SK-N-SH (cell line): Measurements from ENCODE around the gene PPM1N. TPM values are rescaled to one million over a fixed set of nuclear protein-coding genes. Genes with fewer than 3 reads are reported as not detected.

Experiments
- CTCF ChIA-PET: fragments of 300-600, 350-600 bp; formaldehyde crosslinking; extraction: SDS; loops from one replicate; lab custom pipeline; 2021; lab: Yijun Ruan, JAX
- POLR2A ChIA-PET: fragments of 350-600 bp; sonication (Branson Sonifier 250); formaldehyde crosslinking; extraction: SDS; loops from one replicate; lab custom pipeline; 2020; ENCODE audit warnings: antibody characterized with exemption, inconsistent platforms; lab: Yijun Ruan, JAX
- DNase-seq: peaks from one replicate; pipeline ENCODE4 v3.0.0; 2012
- H2AFZ ChIP-seq: fragments of 200-600 bp; sonication (generic); 2 replicates; pipeline ENCODE4 v1.8.1; 2016; ENCODE audit warnings: antibody characterized with exemption, mild to moderate bottlenecking, low read depth
- H3F3A ChIP-seq: fragments of 200-600 bp; sonication (generic); replicated peaks from 2 replicates; pipeline ENCODE3; 2016; ENCODE audit warnings: antibody characterized with exemption, mild to moderate bottlenecking; ENCODE audit not compliant: insufficient read depth
- H3K27ac ChIP-seq, 2 experiments: fragments of 200-500 bp in 1 of 2; fragments of 200-600 bp in 1 of 2; sonication (Bioruptor generic) in 1 of 2; sonication (generic), shearing (Covaris generic) in 1 of 2; 2 replicates each; pipeline versions ENCODE4 v1.5.1 to v1.6.1; 2014 to 2016; ENCODE audit warnings: low read depth in 2 of 2, inconsistent platforms in 1 of 2, low read length in 1 of 2, mild to moderate bottlenecking in 1 of 2, mixed read lengths in 1 of 2
- H3K27me3 ChIP-seq: fragments of 200-600 bp; sonication (generic), shearing (Covaris generic); 2 replicates; pipeline ENCODE4 v1.6.1; 2016; ENCODE audit warnings: mixed run types; ENCODE audit not compliant: insufficient read depth
- H3K36me3 ChIP-seq, 2 experiments: fragments of 200-500 bp in 1 of 2; fragments of 200-600 bp in 1 of 2; sonication (Bioruptor generic) in 1 of 2; sonication (generic) in 1 of 2; replicated peaks in 1 of 2; 2 replicates each; pipeline versions ENCODE3 to v1.5.1; 2014 to 2016; ENCODE audit warnings: low read length in 1 of 2, mild to moderate bottlenecking in 1 of 2; ENCODE audit not compliant: insufficient read depth in 2 of 2, control insufficient read depth in 1 of 2
- H3K4me1 ChIP-seq, 2 experiments: fragments of 200-500 bp in 1 of 2; fragments of 200-600 bp in 1 of 2; sonication (Bioruptor generic) in 1 of 2; sonication (generic), shearing (Covaris generic) in 1 of 2; 2 replicates each; pipeline versions ENCODE4 v1.5.1 to v1.6.1; 2014 to 2016; ENCODE audit warnings: low read depth in 1 of 2, low read length in 1 of 2, mixed run types in 1 of 2; ENCODE audit not compliant: insufficient read depth in 2 of 2, control insufficient read depth in 1 of 2
- H3K4me2 ChIP-seq: fragments of 200-600 bp; sonication (generic), shearing (Covaris generic); 2 replicates; pipeline ENCODE4 v1.6.1; 2017; ENCODE audit warnings: mixed run types
- H3K4me3 ChIP-seq, 2 experiments: fragments of 200-500 bp in 1 of 2; fragments of 200-600 bp in 1 of 2; sonication (Bioruptor generic) in 1 of 2; sonication (generic), shearing (Covaris generic) in 1 of 2; 2 replicates each; pipeline versions ENCODE4 v1.5.1 to v1.8.1; 2014 to 2016; ENCODE audit warnings: low read depth in 2 of 2, inconsistent platforms in 1 of 2, low read length in 1 of 2, mild to moderate bottlenecking in 1 of 2, mixed read lengths in 1 of 2, moderate library complexity in 1 of 2
- H3K79me2 ChIP-seq: fragments of 200-600 bp; sonication (generic); 2 replicates; pipeline ENCODE4 v1.8.1; 2017; ENCODE audit warnings: mild to moderate bottlenecking; ENCODE audit not compliant: insufficient read depth
- H3K9ac ChIP-seq: fragments of 200-600 bp; sonication (generic); 2 replicates; pipeline ENCODE4 v1.6.1; 2017; ENCODE audit warnings: mixed run types
- H3K9me2 ChIP-seq: fragments of 200-600 bp; sonication (generic); 2 replicates; pipeline ENCODE4 v1.6.1; 2017; ENCODE audit warnings: mixed run types
- H3K9me3 ChIP-seq: fragments of 200-600 bp; sonication (generic); 2 replicates; pipeline ENCODE4 v1.6.1; 2017; ENCODE audit warnings: mixed run types, mild to moderate bottlenecking, moderate library complexity
- H4K20me1 ChIP-seq: fragments of 200-600 bp; sonication (generic); 2 replicates; pipeline ENCODE4 v1.6.1; 2017; ENCODE audit warnings: mild to moderate bottlenecking, mixed run types; ENCODE audit not compliant: insufficient read depth
- CTCF ChIP-seq: fragments of 200-600 bp; sonication (generic); IDR thresholded peaks from 2 replicates; pipeline ENCODE4 v1.6.1; 2017; ENCODE audit warnings: antibody characterized with exemption, mild to moderate bottlenecking, moderate library complexity
- ELF1 ChIP-seq: IDR thresholded peaks from 2 replicates; pipeline ENCODE4 v1.4.0; 2012
- FOSL2 ChIP-seq: IDR thresholded peaks from 2 replicates; pipeline ENCODE4 v1.4.0; 2012; ENCODE audit warnings: low read depth, mild to moderate bottlenecking, moderate library complexity, borderline replicate concordance
- FOXJ3 ChIP-seq: sonication (generic); formaldehyde crosslinking; IDR thresholded peaks from 2 replicates; pipeline ENCODE4 v1.5.1; 2020; ENCODE audit warnings: mild to moderate bottlenecking, missing genetic modification reagents
- FOXM1 ChIP-seq: IDR thresholded peaks from 2 replicates; pipeline ENCODE4 v1.4.0; 2012; ENCODE audit warnings: low read depth, mild to moderate bottlenecking
- JUND ChIP-seq: IDR thresholded peaks from 2 replicates; pipeline ENCODE4 v1.4.0; 2012
- MEF2A ChIP-seq: IDR thresholded peaks from 2 replicates; pipeline ENCODE4 v1.4.0; 2012; ENCODE audit warnings: low read depth, borderline replicate concordance
- NFIC ChIP-seq: IDR thresholded peaks from 2 replicates; pipeline ENCODE4 v1.4.0; 2012; ENCODE audit warnings: borderline replicate concordance
- RFX5 ChIP-seq: IDR thresholded peaks from 2 replicates; pipeline ENCODE4 v1.6.1; 2012; ENCODE audit warnings: mild to moderate bottlenecking, improper control_type of control experiment, low read length
- RXRA ChIP-seq: IDR thresholded peaks from 2 replicates; pipeline ENCODE4 v1.4.0; 2012; ENCODE audit warnings: low read depth, mild to moderate bottlenecking, borderline replicate concordance
- TAF1 ChIP-seq: IDR thresholded peaks from 2 replicates; pipeline ENCODE4 v1.6.1; 2012; ENCODE audit warnings: low read depth, mild to moderate bottlenecking, low read length, moderate library complexity, borderline replicate concordance
- WGBS: methylation state at CpG from one replicate; pipeline ENCODE4 v1.1.6; 2017; ENCODE audit warnings: low lambda C conversion rate; 5-methylcytosine and 5-hydroxymethylcytosine counted together
- polyA plus RNA-seq, 3 experiments: library from polyadenylated mRNA; depleted of rRNA; stranded (reverse); fragments of >200 nt; gene quantifications; 2 replicates each; pipeline ENCODE4 v1.2.3, GENCODE V29; 2012
- TF ChIP-seq, protein P1 (sequence below): IDR thresholded peaks from 2 replicates; pipeline ENCODE4 v1.4.0; 2012; ENCODE audit warnings: low read depth, borderline replicate concordance
- TF ChIP-seq, protein P2 (sequence below): fragments of 150-350 bp; IDR thresholded peaks from 2 replicates; pipeline ENCODE4 v1.6.1; 2017; ENCODE audit warnings: antibody characterized with exemption, low read length, low read depth, borderline replicate concordance

The PPM1N gene
- polyA plus RNA-seq, 1 of the 3 experiments (the other 2 are of a cell fraction), result 10.3 TPM

DNA sequence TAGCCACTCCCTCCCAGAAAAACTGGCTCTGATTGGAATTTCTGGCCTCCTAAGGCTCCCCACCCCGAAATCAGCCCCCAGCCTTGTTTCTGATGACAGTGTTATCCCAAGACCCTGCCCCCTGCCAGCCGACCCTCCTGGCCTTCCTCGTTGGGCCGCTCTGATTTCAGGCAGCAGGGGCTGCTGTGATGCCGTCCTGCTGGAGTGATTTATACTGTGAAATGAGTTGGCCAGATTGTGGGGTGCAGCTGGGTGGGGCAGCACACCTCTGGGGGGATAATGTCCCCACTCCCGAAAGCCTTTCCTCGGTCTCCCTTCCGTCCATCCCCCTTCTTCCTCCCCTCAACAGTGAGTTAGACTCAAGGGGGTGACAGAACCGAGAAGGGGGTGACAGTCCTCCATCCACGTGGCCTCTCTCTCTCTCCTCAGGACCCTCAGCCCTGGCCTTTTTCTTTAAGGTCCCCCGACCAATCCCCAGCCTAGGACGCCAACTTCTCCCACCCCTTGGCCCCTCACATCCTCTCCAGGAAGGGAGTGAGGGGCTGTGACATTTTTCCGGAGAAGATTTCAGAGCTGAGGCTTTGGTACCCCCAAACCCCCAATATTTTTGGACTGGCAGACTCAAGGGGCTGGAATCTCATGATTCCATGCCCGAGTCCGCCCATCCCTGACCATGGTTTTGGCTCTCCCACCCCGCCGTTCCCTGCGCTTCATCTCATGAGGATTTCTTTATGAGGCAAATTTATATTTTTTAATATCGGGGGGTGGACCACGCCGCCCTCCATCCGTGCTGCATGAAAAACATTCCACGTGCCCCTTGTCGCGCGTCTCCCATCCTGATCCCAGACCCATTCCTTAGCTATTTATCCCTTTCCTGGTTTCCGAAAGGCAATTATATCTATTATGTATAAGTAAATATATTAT lies 24.3 kb upstream of the PPM1N start:
- Histone ChIP-seq H3K4me3 (no peak overlapping the region), H3K4me1 (peaks cover 0 to 12% of the 10 kb centered on the region in 2 experiments; a peak in 2 of 4 replicates), H3K9me3 (no peaks in the 10 kb centered on the region), H3K4me2 (no peak overlapping the region), H3F3A (peaks cover 11% of the 10 kb centered on the region), H3K36me3 (no peaks in the 10 kb centered on the region), H3K9me2 (no peaks in the 10 kb centered on the region), H3K27me3 (no peaks in the 10 kb centered on the region), H3K27ac (no peak overlapping the region), H4K20me1 (peaks cover 30% of the 10 kb centered on the region; the same call in 1 of the 2 replicates), H2AFZ (no peak overlapping the region), H3K79me2 (no peaks in the 10 kb centered on the region), H3K9ac (no peak overlapping the region)
- CTCF ChIA-PET, result interaction anchor here (2.0 to 27.6 kb wide), 3 partner anchors 11 to 31 kb away, joined by 12 to 870 read pairs (median 17); no protein-coding TSS in a partner anchor
- POLR2A ChIA-PET, result no interaction called here
- TF ChIP-seq FOXJ3 (CRISPR knock-in tag), result no peak
- no peak for TF ChIP-seq RXRA
- no peak for TF ChIP-seq RFX5
- TF ChIP-seq CTCF, result no peak
- TF ChIP-seq, protein P1, sequence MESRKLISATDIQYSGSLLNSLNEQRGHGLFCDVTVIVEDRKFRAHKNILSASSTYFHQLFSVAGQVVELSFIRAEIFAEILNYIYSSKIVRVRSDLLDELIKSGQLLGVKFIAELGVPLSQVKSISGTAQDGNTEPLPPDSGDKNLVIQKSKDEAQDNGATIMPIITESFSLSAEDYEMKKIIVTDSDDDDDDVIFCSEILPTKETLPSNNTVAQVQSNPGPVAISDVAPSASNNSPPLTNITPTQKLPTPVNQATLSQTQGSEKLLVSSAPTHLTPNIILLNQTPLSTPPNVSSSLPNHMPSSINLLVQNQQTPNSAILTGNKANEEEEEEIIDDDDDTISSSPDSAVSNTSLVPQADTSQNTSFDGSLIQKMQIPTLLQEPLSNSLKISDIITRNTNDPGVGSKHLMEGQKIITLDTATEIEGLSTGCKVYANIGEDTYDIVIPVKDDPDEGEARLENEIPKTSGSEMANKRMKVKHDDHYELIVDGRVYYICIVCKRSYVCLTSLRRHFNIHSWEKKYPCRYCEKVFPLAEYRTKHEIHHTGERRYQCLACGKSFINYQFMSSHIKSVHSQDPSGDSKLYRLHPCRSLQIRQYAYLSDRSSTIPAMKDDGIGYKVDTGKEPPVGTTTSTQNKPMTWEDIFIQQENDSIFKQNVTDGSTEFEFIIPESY, result no peak
- TF ChIP-seq MEF2A, result no peak
- TF ChIP-seq JUND, result no peak
- no peak for TF ChIP-seq TAF1
- TF ChIP-seq, protein P2, sequence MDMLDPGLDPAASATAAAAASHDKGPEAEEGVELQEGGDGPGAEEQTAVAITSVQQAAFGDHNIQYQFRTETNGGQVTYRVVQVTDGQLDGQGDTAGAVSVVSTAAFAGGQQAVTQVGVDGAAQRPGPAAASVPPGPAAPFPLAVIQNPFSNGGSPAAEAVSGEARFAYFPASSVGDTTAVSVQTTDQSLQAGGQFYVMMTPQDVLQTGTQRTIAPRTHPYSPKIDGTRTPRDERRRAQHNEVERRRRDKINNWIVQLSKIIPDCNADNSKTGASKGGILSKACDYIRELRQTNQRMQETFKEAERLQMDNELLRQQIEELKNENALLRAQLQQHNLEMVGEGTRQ, result no peak
- TF ChIP-seq ELF1, result no peak
- no peak for TF ChIP-seq FOSL2
- TF ChIP-seq NFIC, result no peak
- no peak for TF ChIP-seq FOXM1
- WGBS, result 76% methylated on average over 27 of the region's 27 CpGs
- DNase-seq, result no peak
